ENCODE measurements around the gene CNN1.

DNA sequence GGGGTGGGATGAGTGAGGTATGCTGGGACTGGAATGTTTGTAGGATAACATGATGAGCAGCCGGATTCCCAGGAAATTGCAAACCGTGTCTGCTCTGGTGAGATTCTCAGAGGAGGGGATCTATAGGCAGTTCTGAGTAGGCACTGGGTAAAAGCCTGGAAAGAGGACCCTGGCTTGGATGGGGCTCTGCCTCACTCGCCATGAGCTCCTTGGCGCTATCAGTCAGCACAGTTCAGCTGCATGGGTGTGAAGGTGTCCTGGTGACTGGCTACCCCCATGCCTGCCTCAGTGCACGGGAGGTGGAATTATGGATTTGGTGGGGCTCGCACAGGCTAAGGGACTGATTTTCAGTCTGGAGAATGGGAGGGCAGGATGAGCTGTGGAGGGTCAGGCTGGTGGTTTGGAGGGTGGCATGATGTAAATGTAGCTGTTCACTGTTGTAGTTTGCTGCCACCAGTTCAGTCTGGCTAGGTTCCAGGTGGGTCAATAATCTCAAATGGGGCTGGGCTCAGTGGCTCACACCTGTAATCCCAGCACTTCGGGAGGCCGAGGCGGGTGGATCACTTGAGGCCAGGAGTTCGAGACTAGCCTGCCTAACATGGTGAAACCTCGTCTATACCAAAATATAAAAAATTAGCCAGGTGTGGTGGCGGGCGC lies 49.5 kb downstream of the CNN1 start:
- no peak for TF ChIP-seq POLR2AphosphoS5 (IDR thresholded peaks at IDR 0.05; ENCODE audit: low read depth, low read length)
- TF ChIP-seq TAF1 (IDR thresholded peaks at IDR 0.05; ENCODE audit: borderline replicate concordance, insufficient read depth, low read length): no peak
- no peak for TF ChIP-seq FOXP2 (optimal IDR thresholded peaks at IDR 0.05; ENCODE audit: borderline replicate concordance, extremely low read depth, extremely low read length, insufficient read depth)
- TF ChIP-seq, protein P1, sequence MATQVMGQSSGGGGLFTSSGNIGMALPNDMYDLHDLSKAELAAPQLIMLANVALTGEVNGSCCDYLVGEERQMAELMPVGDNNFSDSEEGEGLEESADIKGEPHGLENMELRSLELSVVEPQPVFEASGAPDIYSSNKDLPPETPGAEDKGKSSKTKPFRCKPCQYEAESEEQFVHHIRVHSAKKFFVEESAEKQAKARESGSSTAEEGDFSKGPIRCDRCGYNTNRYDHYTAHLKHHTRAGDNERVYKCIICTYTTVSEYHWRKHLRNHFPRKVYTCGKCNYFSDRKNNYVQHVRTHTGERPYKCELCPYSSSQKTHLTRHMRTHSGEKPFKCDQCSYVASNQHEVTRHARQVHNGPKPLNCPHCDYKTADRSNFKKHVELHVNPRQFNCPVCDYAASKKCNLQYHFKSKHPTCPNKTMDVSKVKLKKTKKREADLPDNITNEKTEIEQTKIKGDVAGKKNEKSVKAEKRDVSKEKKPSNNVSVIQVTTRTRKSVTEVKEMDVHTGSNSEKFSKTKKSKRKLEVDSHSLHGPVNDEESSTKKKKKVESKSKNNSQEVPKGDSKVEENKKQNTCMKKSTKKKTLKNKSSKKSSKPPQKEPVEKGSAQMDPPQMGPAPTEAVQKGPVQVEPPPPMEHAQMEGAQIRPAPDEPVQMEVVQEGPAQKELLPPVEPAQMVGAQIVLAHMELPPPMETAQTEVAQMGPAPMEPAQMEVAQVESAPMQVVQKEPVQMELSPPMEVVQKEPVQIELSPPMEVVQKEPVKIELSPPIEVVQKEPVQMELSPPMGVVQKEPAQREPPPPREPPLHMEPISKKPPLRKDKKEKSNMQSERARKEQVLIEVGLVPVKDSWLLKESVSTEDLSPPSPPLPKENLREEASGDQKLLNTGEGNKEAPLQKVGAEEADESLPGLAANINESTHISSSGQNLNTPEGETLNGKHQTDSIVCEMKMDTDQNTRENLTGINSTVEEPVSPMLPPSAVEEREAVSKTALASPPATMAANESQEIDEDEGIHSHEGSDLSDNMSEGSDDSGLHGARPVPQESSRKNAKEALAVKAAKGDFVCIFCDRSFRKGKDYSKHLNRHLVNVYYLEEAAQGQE (IDR thresholded peaks at IDR 0.05; ENCODE audit: insufficient read depth in 1 of 2, low read depth in 2 of 2, low read length in 2 of 2): no peak

Data from PFSK-1 (cell line).